HL-60 (cell line): ENCODE data around the gene PIR.

Experiments
- CTCF ChIP-seq: IDR thresholded peaks from one replicate; pipeline ENCODE4 v1.5.1; 2011; ENCODE audit warnings: low read length, control low read depth, inconsistent platforms; ENCODE audit not compliant: insufficient read depth
- SPI1 ChIP-seq: IDR thresholded peaks from 2 replicates; pipeline ENCODE4 v1.6.1; 2012; ENCODE audit warnings: low read depth, mild to moderate bottlenecking, borderline replicate concordance

- no peak for TF ChIP-seq CTCF
- no peak for TF ChIP-seq SPI1
Measured at GRCh38 chrX:15465896-15466651, 27.1 kb downstream of the PIR start.
